HEK293 (cell line): ENCODE results near the gene SLC8A1.

Experiments
- CTCF ChIA-PET: fragments of 350-600 bp; formaldehyde crosslinking; extraction: SDS; loops from one replicate; lab custom pipeline; 2021; ENCODE audit warnings: antibody characterized with exemption; lab: Yijun Ruan, JAX
- POLR2A ChIA-PET: fragments of 300-600 bp; formaldehyde crosslinking; extraction: SDS; loops from one replicate; lab custom pipeline; 2020; ENCODE audit warnings: antibody characterized with exemption, inconsistent platforms; lab: Yijun Ruan, JAX
- H3K27ac ChIP-seq: fragments of 200-500 bp; sonication (Bioruptor generic); 2 replicates; pipeline ENCODE4 v1.5.1; 2014; ENCODE audit warnings: low read depth, low read length, control low read depth, inconsistent platforms; ENCODE audit errors: extremely low read depth
- H3K36me3 ChIP-seq, 2 experiments: fragments of 200-500 bp in 1 of 2; sonication (Bioruptor generic) in 1 of 2; 1 replicate in 1 of 2; 2 replicates in 1 of 2; pipeline ENCODE4 v1.5.1; 2014 to 2017; ENCODE audit warnings: inconsistent platforms in 2 of 2, low read length in 2 of 2; ENCODE audit not compliant: control insufficient read depth in 2 of 2, insufficient read depth in 1 of 2
- H3K4me1 ChIP-seq: fragments of 200-500 bp; sonication (Bioruptor generic); 2 replicates; pipeline ENCODE4 v1.5.1; 2014; ENCODE audit warnings: mild to moderate bottlenecking, low read length, inconsistent platforms; ENCODE audit not compliant: control insufficient read depth, insufficient read depth
- H3K4me3 ChIP-seq: 2 replicates; pipeline ENCODE4 v1.5.1; 2011; ENCODE audit warnings: low read depth, mild to moderate bottlenecking, control low read depth, low read length, moderate library complexity
- H3K9me3 ChIP-seq: fragments of 200-500 bp; sonication (Bioruptor generic); 2 replicates; pipeline ENCODE4 v1.5.1; 2014; ENCODE audit warnings: low read depth, low read length, inconsistent platforms; ENCODE audit not compliant: control insufficient read depth, insufficient read depth
- GFI1B ChIP-seq: fragments of 450-650 bp; formaldehyde crosslinking; IDR thresholded peaks from 2 replicates; pipeline ENCODE4 v1.5.1; 2016; ENCODE audit warnings: missing biosample characterization, missing genetic modification characterization
- GLI4 ChIP-seq: fragments of 450-650 bp; formaldehyde crosslinking; IDR thresholded peaks from 2 replicates; pipeline ENCODE4 v1.5.1; 2016; ENCODE audit warnings: missing biosample characterization, missing genetic modification characterization
- HOXD13 ChIP-seq: sonication (generic); formaldehyde crosslinking; IDR thresholded peaks from 2 replicates; pipeline ENCODE4 v1.8.0; 2022; ENCODE audit warnings: missing genetic modification reagents, borderline replicate concordance
- KLF17 ChIP-seq: fragments of 450-650 bp; formaldehyde crosslinking; IDR thresholded peaks from 2 replicates; pipeline ENCODE4 v1.5.1; 2016; ENCODE audit warnings: missing biosample characterization, missing genetic modification characterization
- ZBTB1 ChIP-seq: fragments of 450-650 bp; formaldehyde crosslinking; IDR thresholded peaks from 2 replicates; pipeline ENCODE4 v1.5.1; 2016; ENCODE audit warnings: missing biosample characterization, missing genetic modification characterization
- ZBTB49 ChIP-seq: fragments of 450-650 bp; formaldehyde crosslinking; IDR thresholded peaks from 2 replicates; pipeline ENCODE4 v1.5.1; 2016; ENCODE audit warnings: missing biosample characterization, missing genetic modification characterization, low read depth
- ZNF112 ChIP-seq: fragments of 450-650 bp; formaldehyde crosslinking; IDR thresholded peaks from 2 replicates; pipeline ENCODE4 v1.5.0; 2017; ENCODE audit warnings: missing biosample characterization, missing genetic modification characterization
- ZNF140 ChIP-seq: fragments of 450-650 bp; formaldehyde crosslinking; IDR thresholded peaks from 2 replicates; pipeline ENCODE4 v1.5.1; 2016; ENCODE audit warnings: missing biosample characterization, missing genetic modification characterization
- ZNF157 ChIP-seq: fragments of 450-650 bp; formaldehyde crosslinking; IDR thresholded peaks from 2 replicates; pipeline ENCODE4 v1.5.1; 2016; ENCODE audit warnings: missing biosample characterization, missing genetic modification characterization
- ZNF26 ChIP-seq: fragments of 450-650 bp; formaldehyde crosslinking; IDR thresholded peaks from 2 replicates; pipeline ENCODE4 v1.5.1; 2016; ENCODE audit warnings: missing biosample characterization, missing genetic modification characterization
- ZNF302 ChIP-seq: fragments of 450-650 bp; formaldehyde crosslinking; IDR thresholded peaks from 2 replicates; pipeline ENCODE4 v1.5.1; 2016; ENCODE audit warnings: missing biosample characterization, missing genetic modification characterization, low read depth
- ZNF311 ChIP-seq: fragments of 450-650 bp; formaldehyde crosslinking; IDR thresholded peaks from 2 replicates; pipeline ENCODE4 v1.5.1; 2017; ENCODE audit warnings: missing biosample characterization, missing genetic modification characterization, borderline replicate concordance
- ZNF354C ChIP-seq: fragments of 450-650 bp; formaldehyde crosslinking; IDR thresholded peaks from 2 replicates; pipeline ENCODE4 v1.5.1; 2016; ENCODE audit warnings: missing biosample characterization, missing genetic modification characterization, low read depth, borderline replicate concordance
- ZNF37A ChIP-seq: fragments of 450-650 bp; IDR thresholded peaks from 2 replicates; pipeline ENCODE4 v1.5.1; 2018; ENCODE audit warnings: missing biosample characterization, missing genetic modification characterization
- ZNF423 ChIP-seq: fragments of 450-650 bp; formaldehyde crosslinking; IDR thresholded peaks from 2 replicates; pipeline ENCODE4 v1.5.1; 2016; ENCODE audit warnings: missing biosample characterization, missing genetic modification characterization
- ZNF514 ChIP-seq: fragments of 450-650 bp; formaldehyde crosslinking; IDR thresholded peaks from 2 replicates; pipeline ENCODE4 v1.5.1; 2016; ENCODE audit warnings: missing biosample characterization, missing genetic modification characterization
- ZNF521 ChIP-seq: fragments of 450-650 bp; formaldehyde crosslinking; IDR thresholded peaks from 2 replicates; pipeline ENCODE4 v1.5.1; 2017; ENCODE audit warnings: missing biosample characterization, mild to moderate bottlenecking, missing genetic modification characterization
- ZNF529 ChIP-seq: fragments of 450-650 bp; formaldehyde crosslinking; IDR thresholded peaks from 2 replicates; pipeline ENCODE4 v1.5.1; 2017; ENCODE audit warnings: missing genetic modification characterization, missing biosample characterization; ENCODE audit not compliant: insufficient replicate concordance
- ZNF658 ChIP-seq: fragments of 450-650 bp; formaldehyde crosslinking; IDR thresholded peaks from 2 replicates; pipeline ENCODE4; 2016; ENCODE audit warnings: missing biosample characterization, missing genetic modification characterization
- ZNF670 ChIP-seq: fragments of 450-650 bp; formaldehyde crosslinking; IDR thresholded peaks from 2 replicates; pipeline ENCODE4 v1.5.1; 2016; ENCODE audit warnings: missing biosample characterization, missing genetic modification characterization, low read depth
- ZNF701 ChIP-seq: fragments of 450-650 bp; formaldehyde crosslinking; IDR thresholded peaks from 2 replicates; pipeline ENCODE4 v1.5.1; 2016; ENCODE audit warnings: missing biosample characterization, missing genetic modification characterization
- ZNF830 ChIP-seq: fragments of 450-650 bp; IDR thresholded peaks from 2 replicates; pipeline ENCODE4 v1.5.0; 2018; ENCODE audit warnings: missing biosample characterization, missing genetic modification characterization, low read depth, mild to moderate bottlenecking, moderate library complexity
- TF ChIP-seq, protein P1 (sequence below): fragments of 450-650 bp; formaldehyde crosslinking; IDR thresholded peaks from 2 replicates; pipeline ENCODE4 v1.5.1; 2017; ENCODE audit warnings: missing biosample characterization, missing genetic modification characterization
- TF ChIP-seq, protein P2 (sequence below): fragments of 450-650 bp; formaldehyde crosslinking; IDR thresholded peaks from 2 replicates; pipeline ENCODE4 v1.5.1; 2017; ENCODE audit warnings: missing biosample characterization, missing genetic modification characterization
- TF ChIP-seq, protein P3 (sequence below): fragments of 450-650 bp; formaldehyde crosslinking; IDR thresholded peaks from 2 replicates; pipeline ENCODE4 v1.5.1; 2016; ENCODE audit warnings: missing biosample characterization, missing genetic modification characterization

SLC8A1 gene

DNA sequence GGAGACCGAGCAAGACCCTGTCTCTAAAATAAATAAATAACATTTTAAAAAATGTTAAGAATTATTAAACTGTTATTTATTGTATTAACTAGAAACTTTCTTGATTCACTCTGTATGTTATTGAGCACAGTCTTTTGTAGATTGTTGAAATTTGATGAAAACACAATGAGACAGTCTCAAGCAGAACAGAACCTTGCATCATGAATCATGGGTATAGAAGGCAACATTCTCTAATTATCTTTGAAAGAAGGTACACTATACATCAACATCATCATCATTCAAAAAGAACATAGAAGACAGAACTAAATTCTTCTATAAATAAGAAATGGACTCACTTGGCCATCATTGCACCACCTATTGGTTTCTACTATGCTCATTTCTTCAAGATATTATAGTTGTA, 67.7 kb downstream of the SLC8A1 start:
- H3K4me3 ChIP-seq = no peak overlapping the region
- no peaks in the 10 kb centered on the region for H3K4me1 ChIP-seq
- POLR2A ChIA-PET = no interaction called here
- H3K27ac ChIP-seq = no peak overlapping the region
- no peaks in the 10 kb centered on the region for H3K9me3 ChIP-seq
- CTCF ChIA-PET = no interaction called here
- TF ChIP-seq ZNF311 (no peak), ZNF521 (tag by site-specific recombination) (no peak), ZNF112 (no peak), ZNF423 (tag by site-specific recombination) (no peak), ZNF701 (no peak), ZNF658 (tag by site-specific recombination) (no peak), GFI1B (tag by site-specific recombination) (no peak), ZNF670 (no peak), HOXD13 (no peak), ZNF140 (tag by site-specific recombination) (no peak), KLF17 (tag by site-specific recombination) (no peak), ZNF37A (tag by site-specific recombination) (no peak), ZBTB1 (no peak), ZNF529 (tag by site-specific recombination) (no peak), ZBTB49 (tag by site-specific recombination) (no peak)
- TF ChIP-seq, protein P1, sequence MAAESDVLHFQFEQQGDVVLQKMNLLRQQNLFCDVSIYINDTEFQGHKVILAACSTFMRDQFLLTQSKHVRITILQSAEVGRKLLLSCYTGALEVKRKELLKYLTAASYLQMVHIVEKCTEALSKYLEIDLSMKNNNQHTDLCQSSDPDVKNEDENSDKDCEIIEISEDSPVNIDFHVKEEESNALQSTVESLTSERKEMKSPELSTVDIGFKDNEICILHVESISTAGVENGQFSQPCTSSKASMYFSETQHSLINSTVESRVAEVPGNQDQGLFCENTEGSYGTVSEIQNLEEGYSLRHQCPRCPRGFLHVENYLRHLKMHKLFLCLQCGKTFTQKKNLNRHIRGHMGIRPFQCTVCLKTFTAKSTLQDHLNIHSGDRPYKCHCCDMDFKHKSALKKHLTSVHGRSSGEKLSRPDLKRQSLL = no peak
- TF ChIP-seq, protein P2, sequence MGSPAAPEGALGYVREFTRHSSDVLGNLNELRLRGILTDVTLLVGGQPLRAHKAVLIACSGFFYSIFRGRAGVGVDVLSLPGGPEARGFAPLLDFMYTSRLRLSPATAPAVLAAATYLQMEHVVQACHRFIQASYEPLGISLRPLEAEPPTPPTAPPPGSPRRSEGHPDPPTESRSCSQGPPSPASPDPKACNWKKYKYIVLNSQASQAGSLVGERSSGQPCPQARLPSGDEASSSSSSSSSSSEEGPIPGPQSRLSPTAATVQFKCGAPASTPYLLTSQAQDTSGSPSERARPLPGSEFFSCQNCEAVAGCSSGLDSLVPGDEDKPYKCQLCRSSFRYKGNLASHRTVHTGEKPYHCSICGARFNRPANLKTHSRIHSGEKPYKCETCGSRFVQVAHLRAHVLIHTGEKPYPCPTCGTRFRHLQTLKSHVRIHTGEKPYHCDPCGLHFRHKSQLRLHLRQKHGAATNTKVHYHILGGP (tag by site-specific recombination) = no peak
- no peaks in the 10 kb centered on the region for H3K36me3 ChIP-seq

GRCh38 chr2:40380721-40381120, 71.2 kb downstream of the SLC8A1 start:
- ChIA-PET POLR2A (no interaction called here), CTCF (no interaction called here)
- no peaks in the 10 kb centered on the region for H3K36me3 ChIP-seq
- H3K4me3 ChIP-seq = no peak overlapping the region
- no peaks in the 10 kb centered on the region for H3K4me1 ChIP-seq
- TF ChIP-seq GLI4 (tag by site-specific recombination) (no peak), ZNF830 (no peak), ZNF302 (tag by site-specific recombination) (no peak), ZNF354C (tag by site-specific recombination) (no peak), ZNF157 (tag by site-specific recombination) (no peak), ZNF26 (tag by site-specific recombination) (no peak), ZNF311 (no peak), ZNF514 (no peak)
- TF ChIP-seq, protein P3, sequence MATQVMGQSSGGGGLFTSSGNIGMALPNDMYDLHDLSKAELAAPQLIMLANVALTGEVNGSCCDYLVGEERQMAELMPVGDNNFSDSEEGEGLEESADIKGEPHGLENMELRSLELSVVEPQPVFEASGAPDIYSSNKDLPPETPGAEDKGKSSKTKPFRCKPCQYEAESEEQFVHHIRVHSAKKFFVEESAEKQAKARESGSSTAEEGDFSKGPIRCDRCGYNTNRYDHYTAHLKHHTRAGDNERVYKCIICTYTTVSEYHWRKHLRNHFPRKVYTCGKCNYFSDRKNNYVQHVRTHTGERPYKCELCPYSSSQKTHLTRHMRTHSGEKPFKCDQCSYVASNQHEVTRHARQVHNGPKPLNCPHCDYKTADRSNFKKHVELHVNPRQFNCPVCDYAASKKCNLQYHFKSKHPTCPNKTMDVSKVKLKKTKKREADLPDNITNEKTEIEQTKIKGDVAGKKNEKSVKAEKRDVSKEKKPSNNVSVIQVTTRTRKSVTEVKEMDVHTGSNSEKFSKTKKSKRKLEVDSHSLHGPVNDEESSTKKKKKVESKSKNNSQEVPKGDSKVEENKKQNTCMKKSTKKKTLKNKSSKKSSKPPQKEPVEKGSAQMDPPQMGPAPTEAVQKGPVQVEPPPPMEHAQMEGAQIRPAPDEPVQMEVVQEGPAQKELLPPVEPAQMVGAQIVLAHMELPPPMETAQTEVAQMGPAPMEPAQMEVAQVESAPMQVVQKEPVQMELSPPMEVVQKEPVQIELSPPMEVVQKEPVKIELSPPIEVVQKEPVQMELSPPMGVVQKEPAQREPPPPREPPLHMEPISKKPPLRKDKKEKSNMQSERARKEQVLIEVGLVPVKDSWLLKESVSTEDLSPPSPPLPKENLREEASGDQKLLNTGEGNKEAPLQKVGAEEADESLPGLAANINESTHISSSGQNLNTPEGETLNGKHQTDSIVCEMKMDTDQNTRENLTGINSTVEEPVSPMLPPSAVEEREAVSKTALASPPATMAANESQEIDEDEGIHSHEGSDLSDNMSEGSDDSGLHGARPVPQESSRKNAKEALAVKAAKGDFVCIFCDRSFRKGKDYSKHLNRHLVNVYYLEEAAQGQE (tag by site-specific recombination) = no peak
- no peak overlapping the region for H3K27ac ChIP-seq
- H3K9me3 ChIP-seq = no peaks in the 10 kb centered on the region
